Suppressor macrophage treated with lipopolysaccharide for 4 hours (primary cell): ENCODE measurements around the gene RPUSD1.
"Not testable (repeated sequence)": the region's sequence is repeated elsewhere in the genome, so short reads cannot be mapped to it uniquely, and the experiment has no call there.

ENCODE experiments used
- DNase-seq: peaks from one replicate; pipeline ENCODE4 v3.0.0-alpha.2; 2020

The RPUSD1 gene

DNA sequence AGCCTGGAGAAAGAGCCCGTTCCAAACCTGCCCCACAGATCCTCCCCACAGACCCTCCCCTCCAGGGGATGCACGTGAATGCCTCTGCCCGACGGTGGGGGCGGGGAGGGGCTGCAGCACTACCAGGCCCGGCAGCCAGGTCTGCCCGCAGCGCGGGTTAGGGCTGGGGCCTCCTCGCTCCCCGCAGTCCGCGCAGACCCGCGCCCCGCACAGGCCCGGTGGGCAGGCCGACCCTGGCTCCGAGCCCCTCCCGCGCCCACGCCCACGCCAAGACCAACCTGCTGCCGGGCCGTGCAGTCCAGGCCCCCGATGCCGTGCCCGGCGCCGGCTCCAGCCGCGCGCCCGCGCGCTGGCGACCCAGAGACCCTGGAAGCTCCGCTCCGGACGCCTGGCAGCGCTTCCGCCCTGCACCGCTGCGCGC lies at the start of gene RPUSD1:
Gene RPUSD1 (minus strand): TSS at position 404 of the 421 bp plus-strand sequence. CDS start 644 bp downstream, outside the sequence.
- DNase-seq: no peak

- DNase-seq: not testable (repeated sequence)
These were observed 48.6 kb upstream of the RPUSD1 start for GRCh38 chr16:836822-837221.

DNA sequence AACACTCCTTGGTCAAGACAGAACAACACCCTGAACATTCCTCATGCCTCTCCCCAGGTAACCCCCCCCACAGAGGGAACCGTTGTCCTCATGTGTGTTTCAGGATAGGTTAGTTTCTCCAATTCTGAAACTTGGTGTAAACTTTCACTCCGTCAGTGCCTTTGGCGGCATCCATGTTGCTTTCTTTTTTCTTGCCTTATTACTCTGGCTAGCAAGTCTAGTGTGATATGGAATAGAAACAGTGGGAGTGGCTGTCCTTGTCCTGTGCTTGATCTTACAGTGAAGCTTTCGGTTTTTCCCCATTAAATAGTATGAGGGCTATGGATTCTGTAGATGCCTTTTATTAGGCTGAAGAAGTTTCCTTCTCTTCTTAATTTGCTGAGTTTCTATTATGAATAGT lies 48.0 kb upstream of the RPUSD1 start:
- DNase-seq: no peak

DNA sequence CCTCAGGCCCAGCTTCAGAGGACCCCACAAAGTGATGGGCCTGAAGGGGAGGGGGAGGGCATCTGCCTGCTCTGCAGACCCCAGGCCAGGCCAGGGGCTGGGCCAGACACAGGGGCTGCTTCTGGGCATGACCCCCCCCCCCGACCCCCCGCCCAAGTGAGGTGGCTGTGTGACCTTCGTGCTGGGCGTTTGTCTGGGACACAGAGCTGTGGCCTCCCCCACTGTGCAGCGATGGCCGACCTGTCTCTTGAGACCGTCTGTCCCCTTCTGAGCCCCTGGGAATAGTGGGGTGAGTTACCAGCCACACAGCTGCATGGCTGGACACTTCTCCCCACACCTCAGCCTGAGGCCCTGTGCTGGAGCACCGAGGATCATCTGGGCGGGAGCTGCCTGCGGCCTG lies 47.2 kb upstream of the RPUSD1 start:
- DNase-seq: no peak

DNA sequence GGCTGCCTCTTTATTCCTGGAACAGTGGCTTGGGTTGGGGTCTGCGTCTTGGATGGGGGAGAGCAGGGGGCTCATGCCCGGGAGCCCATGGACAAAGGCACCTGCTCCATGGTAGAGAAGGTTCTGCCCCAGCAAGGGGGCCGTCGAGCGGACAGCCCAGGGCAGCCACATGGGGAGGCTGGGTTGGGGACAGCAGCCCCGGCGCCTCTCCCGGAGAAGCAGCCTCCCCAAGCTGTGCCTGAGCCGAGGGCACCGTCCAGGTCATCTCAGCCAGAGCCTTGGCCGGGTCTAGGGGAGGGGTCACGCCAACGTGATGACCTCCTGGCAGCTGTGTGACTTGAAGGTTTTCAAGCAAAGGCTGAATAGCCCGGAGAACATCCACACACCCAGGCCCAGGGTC lies 45.2 kb upstream of the RPUSD1 start:
- DNase-seq: no peak

GRCh38 chr16:832652-833336 lies 44.6 kb upstream of the RPUSD1 start:
- DNase-seq: no peak

- no peak for DNase-seq
These were observed 43.6 kb upstream of the RPUSD1 start for GRCh38 chr16:831571-832413.

DNA sequence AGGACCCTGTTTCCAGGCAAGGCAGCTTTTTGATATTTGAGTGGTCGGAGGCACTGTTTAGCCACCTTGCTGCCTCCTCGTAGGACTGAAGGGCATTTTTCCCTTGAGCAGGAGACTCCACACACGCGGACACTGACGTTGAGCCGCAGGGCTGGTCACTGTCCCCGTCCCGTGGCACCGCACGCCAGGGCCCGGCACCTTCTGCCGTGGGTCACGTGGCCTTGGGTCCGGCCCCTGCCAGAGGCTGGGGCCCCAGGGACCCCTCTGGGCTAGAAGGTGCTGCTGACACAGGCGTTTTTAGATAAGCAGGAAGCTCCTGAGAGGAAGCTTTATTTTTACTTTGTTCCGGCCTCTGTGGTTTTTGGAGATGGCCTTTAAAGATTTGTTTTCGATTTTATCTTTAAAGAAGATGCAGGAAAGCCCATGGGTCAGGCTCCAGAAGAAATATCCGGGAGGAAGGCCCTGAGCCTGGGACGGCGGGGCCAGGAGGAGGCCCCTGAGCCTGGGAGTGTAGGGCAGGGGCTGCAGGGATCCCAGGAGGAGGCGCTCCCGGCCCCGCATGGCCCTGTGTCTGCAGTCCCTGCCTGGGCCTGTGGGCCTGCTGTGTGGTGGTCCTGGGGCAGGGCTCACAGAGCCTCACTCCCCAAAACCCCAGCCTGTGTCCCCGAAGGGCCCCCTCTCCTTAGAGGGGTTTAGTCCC lies 42.8 kb upstream of the RPUSD1 start:
- no peak for DNase-seq

- no peak for DNase-seq
These were observed 42.1 kb upstream of the RPUSD1 start for GRCh38 chr16:830107-830870.

DNA sequence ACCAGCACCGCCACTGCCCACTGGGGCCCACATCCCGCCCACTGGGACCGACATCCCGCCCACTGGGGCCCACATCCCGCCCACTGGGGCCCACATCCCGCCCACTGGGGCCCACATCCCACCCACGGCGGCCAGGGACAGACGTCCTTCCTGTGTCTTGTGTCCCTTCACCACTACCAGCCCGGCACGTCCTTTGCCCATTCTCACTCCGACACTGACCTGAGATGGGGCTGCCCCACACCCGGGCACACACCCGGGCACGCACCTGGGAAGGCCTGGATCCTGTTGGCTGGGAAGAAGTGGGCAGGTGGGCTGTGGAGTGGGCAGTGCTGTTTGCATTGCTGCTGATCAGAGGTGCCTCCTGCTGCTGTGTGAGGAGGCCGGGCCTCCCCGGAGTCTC lies 40.7 kb upstream of the RPUSD1 start:
- DNase-seq: no peak

DNA sequence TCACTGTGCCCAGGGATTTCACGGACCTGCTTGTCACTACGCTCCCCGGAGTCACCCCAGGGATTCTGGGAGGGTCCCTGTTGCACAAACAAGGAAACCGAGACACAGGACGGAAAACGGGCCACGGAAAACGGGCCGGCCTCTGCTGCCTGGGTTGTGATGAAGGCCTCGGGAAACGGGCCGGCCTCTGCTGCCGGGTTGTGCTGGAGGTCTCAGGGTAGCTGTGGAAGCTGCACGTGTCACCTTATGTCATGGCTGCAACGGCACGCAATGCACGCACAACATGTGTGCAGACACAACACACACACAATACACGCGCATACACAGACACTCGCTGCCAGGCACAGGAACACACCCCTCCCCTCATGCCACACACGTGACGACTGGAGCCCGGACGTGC lies 39.3 kb upstream of the RPUSD1 start:
- no peak for DNase-seq

DNA sequence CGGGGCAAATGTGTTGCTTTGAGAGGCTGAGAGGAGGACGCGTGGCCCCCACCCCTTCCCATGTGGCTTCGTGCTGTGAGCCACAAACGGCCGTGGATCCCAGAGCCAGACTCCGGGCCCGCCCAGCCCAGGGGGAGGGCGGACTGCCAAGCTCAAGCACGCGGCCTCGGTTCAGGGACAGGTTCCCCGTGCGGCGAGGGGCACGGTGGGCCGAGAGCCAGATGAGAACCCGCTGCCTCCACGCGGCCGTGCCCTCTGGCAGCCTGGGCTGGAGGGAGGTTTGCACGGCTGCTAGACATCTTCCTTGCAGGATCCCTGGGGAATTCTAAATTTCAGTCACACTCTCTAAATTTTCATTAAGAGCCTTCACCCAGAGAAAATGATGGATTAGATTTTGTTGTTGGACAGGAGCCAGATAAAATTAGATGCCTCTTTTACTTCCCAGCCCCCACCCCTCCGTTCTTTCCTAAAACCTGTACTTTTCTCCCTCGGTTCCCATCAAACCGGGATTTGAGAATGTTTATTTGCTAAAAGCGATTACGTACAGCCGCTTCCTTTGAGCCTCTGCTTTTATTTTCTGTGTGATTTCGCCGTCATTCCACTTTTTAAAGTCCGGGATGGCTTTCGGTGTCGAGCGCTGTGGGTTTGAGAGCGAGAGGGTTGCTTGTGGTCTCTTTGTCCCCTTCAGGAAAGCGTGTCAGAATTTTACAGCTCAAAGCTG lies 37.3 kb upstream of the RPUSD1 start:
- no peak for DNase-seq

DNA sequence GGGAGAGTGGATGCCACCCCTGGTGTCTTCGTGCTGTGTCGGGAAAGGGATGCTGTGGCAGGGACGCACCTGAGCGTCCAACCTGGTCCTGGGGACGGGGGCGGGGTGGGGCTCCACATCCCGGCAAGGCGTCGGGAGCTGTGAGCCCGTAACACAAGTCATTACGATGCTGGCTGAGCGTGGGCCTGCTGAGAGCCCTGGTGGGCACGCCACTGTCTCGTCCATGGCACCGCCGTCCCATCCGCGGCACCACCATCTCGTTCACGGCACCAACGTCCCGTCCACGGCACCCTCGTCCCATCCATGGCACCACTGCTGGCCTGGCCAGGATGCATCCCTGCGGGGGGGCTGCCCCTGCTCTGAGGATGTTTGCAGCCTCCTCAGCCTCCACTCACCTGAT lies 36.4 kb upstream of the RPUSD1 start:
- DNase-seq: no peak

DNA sequence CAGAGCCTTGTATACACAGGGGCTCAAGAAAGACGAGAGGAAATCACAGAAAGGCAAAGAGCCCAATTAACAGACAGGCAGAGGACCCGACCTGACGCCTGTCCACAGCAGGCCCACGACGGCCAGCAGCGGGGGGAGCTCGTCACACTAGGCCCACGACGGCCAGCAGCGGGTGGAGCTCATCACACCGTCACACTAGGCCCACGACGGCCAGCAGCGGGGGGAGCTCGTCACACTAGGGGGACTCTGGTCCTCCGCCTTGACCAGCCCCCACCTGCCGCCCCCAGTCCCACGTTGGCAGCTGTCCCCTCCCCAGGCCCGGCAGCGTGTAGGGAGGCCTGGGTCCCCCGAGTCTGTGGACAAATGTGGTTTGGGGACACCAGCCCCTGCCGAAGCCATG lies 36.0 kb upstream of the RPUSD1 start:
- no peak for DNase-seq

GRCh38 chr16:822909-823297 lies 34.7 kb upstream of the RPUSD1 start:
- no peak for DNase-seq

- DNase-seq: no peak
These were observed 34.2 kb upstream of the RPUSD1 start for GRCh38 chr16:822174-822908.

- no peak for DNase-seq
These were observed 33.6 kb upstream of the RPUSD1 start for GRCh38 chr16:821751-822150.

DNA sequence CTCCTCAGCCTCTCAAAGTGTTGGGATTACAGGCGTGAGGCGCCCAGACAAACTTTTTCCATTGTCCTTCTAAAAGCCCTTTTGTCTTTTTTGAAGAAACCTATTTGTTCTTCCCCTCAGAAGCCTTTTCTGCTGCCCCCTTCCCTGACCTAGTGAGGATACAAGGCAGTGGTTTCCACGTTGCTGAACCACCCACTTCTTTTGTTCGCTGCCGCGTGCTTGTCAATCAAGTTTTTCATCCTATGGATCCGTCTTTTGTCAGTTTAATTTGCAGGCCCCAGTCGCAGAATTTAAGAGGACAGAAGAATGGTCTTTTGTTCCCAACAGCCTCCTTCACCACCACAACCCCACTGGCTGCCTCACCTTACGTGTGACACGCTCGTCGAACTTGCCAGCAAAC lies 32.6 kb upstream of the RPUSD1 start:
- no peak for DNase-seq

DNA sequence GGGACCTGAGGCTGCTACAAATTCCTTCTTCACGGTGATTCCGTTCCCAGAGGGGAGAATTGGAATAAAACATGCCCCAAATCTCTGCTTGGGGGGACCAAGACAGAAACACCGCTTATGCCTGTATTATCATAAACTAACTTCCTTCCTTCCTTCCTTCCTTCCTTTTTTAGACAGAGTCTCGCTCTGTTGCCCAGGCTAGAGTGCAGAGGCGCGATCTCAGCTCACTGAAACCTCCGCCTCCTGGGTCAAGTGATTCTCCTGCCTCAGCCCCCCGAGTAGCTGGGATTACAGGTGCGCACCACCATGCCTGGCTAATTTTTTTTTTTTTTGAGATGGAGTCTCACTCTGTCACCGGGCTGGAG lies 31.8 kb upstream of the RPUSD1 start:
- DNase-seq: not testable (repeated sequence)

GRCh38 chr16:819336-820043 lies 31.3 kb upstream of the RPUSD1 start:
- no peak for DNase-seq

DNA sequence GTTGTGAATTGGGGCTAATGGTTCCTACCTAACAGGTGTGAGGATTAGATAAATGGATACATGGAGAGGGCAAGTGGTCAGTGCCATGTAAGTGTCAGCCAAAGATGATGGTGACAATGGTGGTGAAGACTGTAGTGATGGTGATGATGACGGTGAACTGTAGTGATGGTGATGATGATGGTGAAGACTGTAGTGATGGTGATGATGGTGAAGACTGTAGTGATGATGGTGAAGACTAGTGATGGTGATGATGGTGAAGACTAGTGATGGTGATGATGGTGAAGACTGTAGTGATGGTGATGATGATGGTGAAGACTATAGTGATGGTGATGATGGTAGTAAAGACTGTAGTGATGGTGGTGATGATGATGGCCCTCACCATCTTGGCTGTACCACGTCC lies 30.4 kb upstream of the RPUSD1 start:
- DNase-seq: no peak
